DOHH2 (cell line): ENCODE data around the gene FOXN1.
"Not testable (repeated sequence)": the region's sequence is repeated elsewhere in the genome, so short reads cannot be mapped to it uniquely, and the experiment has no call there.

Experiments used
- H3F3A ChIP-seq: fragments of 200-600 bp; sonication (generic), shearing (Covaris generic); 2 replicates; pipeline ENCODE4 v1.6.0; 2016; ENCODE audit warnings: antibody characterized with exemption, mild to moderate bottlenecking; ENCODE audit not compliant: control insufficient read depth, insufficient read depth
- H3K27ac ChIP-seq: fragments of 200-600 bp; sonication (generic); 2 replicates; pipeline ENCODE4 v1.5.1; 2014; ENCODE audit warnings: low read depth, mild to moderate bottlenecking, low read length, moderate library complexity
- H3K27me3 ChIP-seq: fragments of 200-600 bp; sonication (generic); 2 replicates; pipeline ENCODE4 v1.6.1; 2014; ENCODE audit warnings: mild to moderate bottlenecking, low read length, mixed read lengths; ENCODE audit not compliant: control insufficient read depth
- H3K36me3 ChIP-seq: fragments of 200-600 bp; sonication (generic); 2 replicates; pipeline ENCODE4 v1.6.1; 2014; ENCODE audit warnings: mild to moderate bottlenecking, low read length, moderate library complexity, mixed read lengths; ENCODE audit not compliant: control insufficient read depth
- H3K4me1 ChIP-seq: fragments of 200-600 bp; sonication (generic); 2 replicates; pipeline ENCODE4 v1.6.1; 2014; ENCODE audit warnings: mild to moderate bottlenecking, low read length, mixed read lengths; ENCODE audit not compliant: control insufficient read depth
- H3K4me2 ChIP-seq: fragments of 200-600 bp; sonication (generic); 2 replicates; pipeline ENCODE4 v1.6.0; 2014; ENCODE audit warnings: mild to moderate bottlenecking, low read length, moderate library complexity
- H3K4me3 ChIP-seq: fragments of 200-600 bp; sonication (generic); 2 replicates; pipeline ENCODE4 v1.5.1; 2014; ENCODE audit warnings: mild to moderate bottlenecking, low read length, mixed read lengths
- H3K79me2 ChIP-seq: fragments of 200-600 bp; sonication (generic); 2 replicates; pipeline ENCODE4 v1.6.1; 2014; ENCODE audit warnings: mild to moderate bottlenecking, low read length, mixed read lengths; ENCODE audit not compliant: control insufficient read depth
- H3K9me2 ChIP-seq: fragments of 200-600 bp; sonication (generic); replicated peaks from 2 replicates; pipeline ENCODE4 v1.6.1; 2014; ENCODE audit warnings: mild to moderate bottlenecking, low read length, mixed read lengths; ENCODE audit not compliant: control insufficient read depth
- H3K9me3 ChIP-seq: fragments of 200-600 bp; sonication (generic); 2 replicates; pipeline ENCODE4 v1.6.1; 2014; ENCODE audit warnings: antibody characterized with exemption, low read length, mixed read lengths; ENCODE audit not compliant: control insufficient read depth, insufficient read depth
- H4K20me1 ChIP-seq: fragments of 200-600 bp; sonication (generic); 2 replicates; pipeline ENCODE4 v1.6.0; 2014; ENCODE audit warnings: low read depth, mild to moderate bottlenecking, antibody characterized with exemption, low read length, moderate library complexity; ENCODE audit not compliant: control insufficient read depth, insufficient read depth
- CTCF ChIP-seq: fragments of 200-600 bp; sonication (generic); IDR thresholded peaks from one replicate; pipeline ENCODE4 v1.5.1; 2014; ENCODE audit warnings: antibody characterized with exemption, mild to moderate bottlenecking, low read depth, low read length; ENCODE audit not compliant: poor library complexity, severe bottlenecking
- EZH2phosphoT487 ChIP-seq: fragments of 200-600 bp; sonication (generic); IDR thresholded peaks from 2 replicates; pipeline ENCODE4 v1.6.1; 2017; ENCODE audit warnings: borderline replicate concordance, mild to moderate bottlenecking, antibody characterized with exemption, low read length, moderate library complexity, mixed read lengths

The FOXN1 gene

DNA sequence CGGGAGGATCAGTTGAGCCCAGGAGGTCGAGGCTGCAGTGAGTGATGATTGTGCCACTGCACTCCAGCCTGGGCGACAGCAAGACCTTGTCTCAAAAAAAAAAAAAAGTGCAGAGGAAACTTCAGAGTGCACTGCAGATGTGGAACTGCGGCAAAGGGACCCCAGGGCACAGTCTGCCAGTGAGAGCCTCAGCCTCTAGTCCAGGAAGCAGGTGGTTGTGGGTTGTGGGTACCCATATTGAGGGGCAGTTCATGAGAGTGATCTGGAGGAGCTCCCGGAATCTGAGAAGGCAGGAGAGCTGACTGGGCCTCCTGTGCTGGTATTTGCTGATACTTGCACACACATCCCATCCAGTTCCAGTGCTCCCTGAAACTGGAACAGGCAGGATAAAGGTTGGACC lies 13.1 kb downstream of the FOXN1 start:
- no peaks in the 10 kb centered on the region for H3K79me2 ChIP-seq
- no peak overlapping the region for H3K4me3 ChIP-seq
- H3K9me3 ChIP-seq: peaks cover 14% of the 10 kb centered on the region; the same call in 1 of the 2 replicates
- no peak overlapping the region for H3K4me2 ChIP-seq
- no peaks in the 10 kb centered on the region for H3K4me1 ChIP-seq
- no peak overlapping the region for H3K27ac ChIP-seq
- H4K20me1 ChIP-seq: no peaks in the 10 kb centered on the region
- TF ChIP-seq CTCF (no peak), EZH2phosphoT487 (no peak)
- H3K9me2 ChIP-seq: no peaks in the 10 kb centered on the region
- H3K27me3 ChIP-seq: no peaks in the 10 kb centered on the region; the same call in 1 of the 2 replicates
- no peaks in the 10 kb centered on the region for H3K36me3 ChIP-seq
- no peaks in the 10 kb centered on the region for H3F3A ChIP-seq

GRCh38 chr17:28520687-28521086 lies 14.5 kb downstream of the FOXN1 start:
- TF ChIP-seq CTCF: no peak
- no peak overlapping the region for H3K4me3 ChIP-seq
- no peaks in the 10 kb centered on the region for H4K20me1 ChIP-seq
- H3K9me2 ChIP-seq: no peaks in the 10 kb centered on the region
- H3K27ac ChIP-seq: no peak overlapping the region
- H3K9me3 ChIP-seq: peaks cover 7% of the 10 kb centered on the region; the same call in 1 of the 2 replicates
- H3K27me3 ChIP-seq: no peaks in the 10 kb centered on the region; the same call in 1 of the 2 replicates
- no peaks in the 10 kb centered on the region for H3K36me3 ChIP-seq
- no peaks in the 10 kb centered on the region for H3K4me1 ChIP-seq
- no peaks in the 10 kb centered on the region for H3F3A ChIP-seq
- no peaks in the 10 kb centered on the region for H3K79me2 ChIP-seq
- no peak overlapping the region for H3K4me2 ChIP-seq

DNA sequence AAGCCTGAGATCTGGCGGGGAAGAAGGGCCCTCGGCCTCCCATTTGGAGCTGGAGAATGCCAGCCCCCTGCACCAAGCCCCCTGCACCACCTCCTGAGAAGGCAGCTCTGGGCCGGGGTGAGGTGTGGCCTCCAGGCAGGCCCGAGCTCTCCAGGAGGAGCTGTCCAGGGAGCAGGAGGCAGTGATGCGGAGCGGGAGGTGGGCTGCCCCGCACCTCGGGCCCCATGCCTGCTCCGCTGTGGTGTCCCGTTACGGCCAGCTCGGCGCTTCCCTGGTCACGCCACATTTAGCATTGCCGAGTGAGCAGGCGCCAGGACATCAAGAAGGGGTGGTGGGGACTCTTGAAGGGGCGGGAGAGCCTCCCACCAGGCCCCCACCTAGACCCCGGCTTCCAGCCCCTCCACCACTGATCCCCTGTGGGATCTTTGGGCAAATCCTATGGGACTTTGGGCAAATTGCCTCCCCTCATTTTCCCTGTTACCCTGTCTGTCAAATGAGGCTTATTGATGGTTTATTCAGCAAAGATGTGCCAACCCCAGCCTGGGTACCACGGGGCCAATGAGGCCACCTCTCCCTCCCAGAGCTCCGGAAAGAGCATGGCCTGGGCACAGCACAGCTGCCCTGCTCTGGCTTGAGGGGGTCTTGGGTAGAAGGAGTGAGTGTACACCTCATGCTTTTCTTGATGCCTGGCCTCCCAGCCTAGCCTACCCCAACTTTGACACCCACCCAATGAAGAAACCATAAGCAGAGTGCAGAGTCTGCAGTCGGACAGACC lies 15.3 kb downstream of the FOXN1 start:
- no peaks in the 10 kb centered on the region; the same call in 1 of the 2 replicates for H3K27me3 ChIP-seq
- no peaks in the 10 kb centered on the region for H3K79me2 ChIP-seq
- TF ChIP-seq EZH2phosphoT487 (no peak), CTCF (no peak)
- no peaks in the 10 kb centered on the region for H3K36me3 ChIP-seq
- no peaks in the 10 kb centered on the region for H3F3A ChIP-seq
- H3K9me3 ChIP-seq: no peaks in the 10 kb centered on the region
- H3K27ac ChIP-seq: no peak overlapping the region
- H3K4me1 ChIP-seq: no peaks in the 10 kb centered on the region
- H3K4me2 ChIP-seq: no peak overlapping the region
- H3K9me2 ChIP-seq: no peaks in the 10 kb centered on the region
- no peaks in the 10 kb centered on the region for H4K20me1 ChIP-seq
- no peak overlapping the region for H3K4me3 ChIP-seq

DNA sequence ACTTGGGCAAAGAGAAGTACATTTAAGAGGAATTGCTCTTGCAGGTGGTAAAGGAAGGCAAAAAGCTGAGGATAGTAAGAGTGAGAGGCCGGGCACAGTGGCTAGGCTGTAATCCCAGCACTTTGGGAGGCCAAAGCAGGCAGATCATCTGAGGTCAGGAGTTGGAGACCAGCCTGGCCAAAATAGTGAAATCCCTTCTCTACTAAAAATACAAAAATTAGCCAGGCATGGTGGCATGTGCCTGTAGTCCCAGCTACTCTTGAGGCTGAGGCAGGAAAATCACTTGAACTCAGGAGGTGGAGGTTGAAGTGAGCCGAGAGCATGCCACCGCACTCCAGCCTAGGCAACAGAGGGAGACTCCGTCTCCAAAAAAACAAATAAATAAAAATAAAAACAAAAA lies 16.1 kb downstream of the FOXN1 start:
- not testable (repeated sequence) for H3K4me1 ChIP-seq, H3K9me3 ChIP-seq, H3F3A ChIP-seq, H3K79me2 ChIP-seq, H3K4me2 ChIP-seq, H4K20me1 ChIP-seq, H3K27ac ChIP-seq, H3K27me3 ChIP-seq, H3K9me2 ChIP-seq, H3K36me3 ChIP-seq, H3K4me3 ChIP-seq
